Right ventricle myocardium superior (tissue), 1 donor: ENCODE results near the gene DCBLD1. TPM values are rescaled to one million over a fixed set of nuclear protein-coding genes. Genes with fewer than 3 reads are reported as not detected.
"Not testable (repeated sequence)": the region's sequence is repeated elsewhere in the genome, so short reads cannot be mapped to it uniquely, and the experiment has no call there.

Experiments used
- ATAC-seq: fragments of 200-7000 bp; cut with Tn5 transposase; one replicate; pipeline ENCODE4 v1.9.1; 2020; ENCODE audit warnings: mild to moderate bottlenecking; ENCODE audit not compliant: poor library complexity
- DNase-seq: peaks from one replicate; pipeline ENCODE4 v3.0.0-alpha.2; 2020
- intact Hi-C: fragments of 100-400 bp; cut with DNase I; formaldehyde crosslinking; loops from one replicate; pipeline ENCODE4 v1.11.2; 2022
- long read RNA-seq: library from polyadenylated mRNA; unstranded; transcript quantifications from one replicate; pipeline ENCODE4 v2.0.0, GENCODE V29; 2021
- total RNA-seq: library from RNA; stranded (reverse); fragmentation: NEBNext Ultra II Directional; extraction: Animal tissue kit (Norgen Biotek cat#: 25700); gene quantifications from one replicate; pipeline ENCODE4 v1.2.1, GENCODE V29; 2021
- donor health status: DM: no; HTN: yes; CAD: no; lungs with severe emphysema.

DCBLD1 gene
- 6.7 TPM for total RNA-seq
- long read RNA-seq, transcript DCBLD1-202 (15 exons, 3,626 nt) = major isoform, 16 of 29 reads
- long read RNA-seq, partial matches to known transcripts = 0 of 29 reads
- long read RNA-seq, other reads (novel, unspliced or antisense) = 11 of 29 reads

GRCh38 chr6:117482240-117483003 is at the start of gene DCBLD1:
TSS of gene DCBLD1 (plus strand) at chr6:117482674. CDS start at chr6:117482782, 108 bp downstream.
- intact Hi-C loops = no loop called here
- DNase-seq (peak; percentile 84), ATAC-seq (peak; percentile 94)

DNA sequence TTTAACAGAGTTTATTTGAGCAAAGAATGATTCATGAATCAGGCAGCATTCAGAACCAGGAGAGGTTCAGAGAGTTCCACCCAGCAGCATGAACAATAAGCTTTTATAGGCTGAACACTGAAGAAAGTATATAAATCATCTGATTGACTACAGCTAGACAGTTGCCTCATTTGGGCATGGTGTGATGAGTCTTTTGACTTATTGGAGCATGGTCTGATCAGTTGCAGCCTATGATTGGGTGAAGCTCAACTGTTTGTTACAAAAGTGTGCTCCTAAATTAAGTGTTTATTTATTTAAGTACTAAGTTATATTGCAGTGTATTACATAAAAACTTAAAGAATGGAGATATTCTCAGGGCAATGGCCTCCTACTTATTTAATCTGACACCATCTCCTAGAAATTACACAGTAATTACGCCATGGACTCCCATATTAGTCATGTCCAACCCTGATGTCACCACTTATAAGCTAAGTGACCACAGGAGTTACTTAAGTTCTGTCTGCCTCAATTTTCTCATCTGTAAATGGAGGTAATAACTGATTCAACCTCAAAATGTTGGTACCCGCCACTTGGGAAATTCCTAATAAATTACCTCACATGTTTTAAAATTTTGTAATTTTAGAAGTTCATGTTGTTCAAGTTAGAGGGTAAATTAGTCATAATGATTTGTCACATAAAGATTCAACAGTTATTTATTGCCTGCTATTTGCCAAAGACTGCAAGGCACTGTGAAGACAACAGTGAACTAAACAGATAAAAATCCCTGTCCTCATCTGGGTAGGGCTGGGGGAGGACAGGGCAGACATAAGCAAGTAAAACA is 41.6 kb upstream of the DCBLD1 start:
- DNase-seq (no peak), ATAC-seq (no peak)
- intact Hi-C loops = loop anchor here (10.0 kb wide), 1 partner anchor 86 kb away; no protein-coding TSS in a partner anchor

GRCh38 chr6:117441824-117442264 is 40.6 kb upstream of the DCBLD1 start:
- intact Hi-C loops = loop anchor here (10.0 kb wide), 1 partner anchor 87 kb away; no protein-coding TSS in a partner anchor
- no peak for DNase-seq
- ATAC-seq = no peak

DNA sequence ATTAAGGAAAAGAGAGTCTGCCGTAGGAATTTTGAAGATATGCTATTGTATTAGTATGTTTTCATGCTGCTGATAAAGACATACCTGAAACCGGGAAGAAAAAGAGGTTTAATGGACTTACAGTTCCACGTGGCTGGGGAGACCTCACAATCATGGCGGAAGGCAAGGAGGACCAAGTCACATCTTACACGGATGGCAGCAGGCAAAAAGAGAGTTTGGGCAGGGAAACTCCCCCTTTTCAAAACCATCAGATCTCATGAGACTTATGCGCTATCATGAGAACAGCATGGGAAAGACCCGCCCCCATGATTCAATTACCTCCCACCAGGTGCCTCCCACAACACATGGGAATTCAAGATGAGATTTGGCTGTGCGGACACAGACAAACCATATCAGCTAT is 40.2 kb upstream of the DCBLD1 start:
- intact Hi-C loops = loop anchor here (10.0 kb wide), 1 partner anchor 88 kb away; no protein-coding TSS in a partner anchor
- not testable (repeated sequence) for ATAC-seq, DNase-seq

GRCh38 chr6:117444600-117444999 is 37.9 kb upstream of the DCBLD1 start:
- intact Hi-C loops = loop anchor here (10.0 kb wide), 1 partner anchor 90 kb away; no protein-coding TSS in a partner anchor
- ATAC-seq (no peak), DNase-seq (no peak)

DNA sequence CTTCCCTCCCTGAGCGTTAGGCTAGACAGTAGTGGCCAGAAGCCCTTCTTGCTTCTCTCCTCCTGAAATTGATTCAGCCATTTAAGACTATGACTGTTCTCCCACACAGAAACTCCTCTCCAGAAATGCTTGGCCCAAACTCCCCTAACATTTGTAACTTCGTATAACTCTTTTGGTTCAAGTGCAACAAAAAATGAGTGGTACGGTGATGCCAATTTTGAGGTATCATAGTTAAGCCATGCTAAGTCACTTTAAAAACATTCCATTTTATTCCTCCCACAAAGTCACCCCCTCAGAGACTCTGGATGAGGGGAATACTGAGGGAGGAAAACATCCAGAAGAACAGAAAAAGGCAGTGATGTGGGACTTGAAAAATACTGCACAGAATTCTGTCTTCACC is 35.6 kb upstream of the DCBLD1 start:
- DNase-seq (no peak), ATAC-seq (no peak)
- intact Hi-C loops = loop anchor here (10.0 kb wide), 1 partner anchor 92 kb away; no protein-coding TSS in a partner anchor

GRCh38 chr6:117448011-117448410 is 34.5 kb upstream of the DCBLD1 start:
- intact Hi-C loops = loop anchor here (10.0 kb wide), 1 partner anchor 93 kb away; no protein-coding TSS in a partner anchor
- DNase-seq = no peak
- no peak for ATAC-seq

DNA sequence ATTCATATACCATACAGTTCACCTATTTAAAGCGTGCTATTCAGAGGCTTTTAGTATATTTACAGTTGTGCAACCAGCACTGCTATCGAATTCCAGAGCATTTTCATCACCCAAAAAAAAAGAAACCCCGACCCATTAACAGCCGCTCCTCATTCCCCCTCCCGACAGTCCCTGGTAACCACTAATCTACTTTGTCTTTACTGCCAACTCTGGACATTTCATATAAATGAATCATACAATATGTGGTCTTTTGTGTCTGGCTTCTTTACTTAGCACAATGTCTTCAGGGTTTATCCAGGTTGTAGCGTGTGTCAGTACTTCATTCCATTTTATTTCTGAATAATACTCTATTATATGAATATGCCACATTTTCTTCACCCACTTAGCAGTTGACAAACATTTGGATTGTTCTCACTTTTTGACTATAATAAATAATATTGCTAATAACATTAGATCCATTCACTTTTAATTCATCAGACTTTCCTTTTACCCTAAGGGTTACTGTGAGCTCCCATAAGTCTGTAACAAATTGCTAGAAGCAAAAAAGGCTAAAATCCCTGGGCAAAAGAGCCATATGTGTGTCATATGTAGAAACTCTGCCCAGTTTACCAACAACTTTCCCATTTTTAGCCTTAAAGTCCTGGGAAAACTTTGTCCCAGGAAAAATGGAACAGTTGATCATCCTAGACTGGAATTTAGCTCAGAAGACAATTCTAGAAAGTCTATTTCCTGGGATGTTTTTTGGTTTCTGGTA is 33.6 kb upstream of the DCBLD1 start:
- intact Hi-C loops = loop anchor here (10.0 kb wide), 1 partner anchor 94 kb away; no protein-coding TSS in a partner anchor
- DNase-seq (no peak), ATAC-seq (no peak)

GRCh38 chr6:117449549-117450439 is 32.7 kb upstream of the DCBLD1 start:
- intact Hi-C loops = loop anchor here (5.0 to 10.0 kb wide), 2 partner anchors 95 to 108 kb away; no protein-coding TSS in a partner anchor
- DNase-seq = no peak
- peak; percentile 43 for ATAC-seq

DNA sequence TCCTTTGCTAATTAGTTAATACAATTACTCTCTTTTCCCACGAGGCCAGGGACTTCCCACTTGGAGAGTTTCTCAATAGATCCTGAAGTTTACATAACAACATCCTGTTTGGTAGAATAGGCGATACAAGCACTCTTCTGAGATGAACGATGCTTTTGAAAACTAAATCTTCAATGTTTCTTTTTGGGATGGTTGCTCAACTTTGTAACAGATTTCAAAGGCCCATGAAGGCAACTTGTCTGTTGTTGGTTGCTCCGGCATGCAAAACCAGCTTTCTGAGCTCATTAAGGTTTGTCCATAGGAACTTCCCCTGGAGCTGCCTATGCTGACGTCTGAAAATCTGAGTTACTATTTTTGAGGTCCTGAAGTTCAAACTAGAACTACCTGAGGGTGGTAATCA is 30.8 kb upstream of the DCBLD1 start:
- intact Hi-C loops = loop anchor here (5.0 kb wide), 1 partner anchor 106 kb away; no protein-coding TSS in a partner anchor
- no peak for DNase-seq

DNA sequence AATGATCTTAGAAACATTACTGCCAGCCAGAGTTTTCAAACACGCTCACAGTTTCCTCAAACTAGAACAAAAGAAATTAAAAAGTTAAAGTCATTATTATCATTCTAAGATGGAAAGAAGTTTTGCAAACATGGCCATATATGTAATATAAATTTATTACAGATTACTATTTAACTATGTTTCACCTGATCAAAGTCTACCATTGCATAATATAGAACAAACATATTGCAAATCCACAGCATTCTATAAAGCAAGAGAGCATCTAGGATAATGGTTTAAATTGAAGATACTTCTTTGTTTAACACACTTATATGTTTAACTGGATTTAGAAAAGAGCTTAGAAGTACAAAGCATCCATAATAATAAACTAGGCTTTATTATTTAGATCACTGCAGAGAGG is 26.2 kb upstream of the DCBLD1 start:
- intact Hi-C loops = no loop called here

More for the DNA sequence above, 30.8 kb upstream of the DCBLD1 start:
- no peak for ATAC-seq

GRCh38 chr6:117456998-117457397 is 25.5 kb upstream of the DCBLD1 start:
- DNase-seq (no peak), ATAC-seq (no peak)
- intact Hi-C loops = no loop called here

More for the DNA sequence above, 26.2 kb upstream of the DCBLD1 start:
- ATAC-seq (no peak), DNase-seq (no peak)

- no peak for DNase-seq
- ATAC-seq = no peak
- intact Hi-C loops = no loop called here
Measured at GRCh38 chr6:117459204-117459944, 23.1 kb upstream of the DCBLD1 start.

DNA sequence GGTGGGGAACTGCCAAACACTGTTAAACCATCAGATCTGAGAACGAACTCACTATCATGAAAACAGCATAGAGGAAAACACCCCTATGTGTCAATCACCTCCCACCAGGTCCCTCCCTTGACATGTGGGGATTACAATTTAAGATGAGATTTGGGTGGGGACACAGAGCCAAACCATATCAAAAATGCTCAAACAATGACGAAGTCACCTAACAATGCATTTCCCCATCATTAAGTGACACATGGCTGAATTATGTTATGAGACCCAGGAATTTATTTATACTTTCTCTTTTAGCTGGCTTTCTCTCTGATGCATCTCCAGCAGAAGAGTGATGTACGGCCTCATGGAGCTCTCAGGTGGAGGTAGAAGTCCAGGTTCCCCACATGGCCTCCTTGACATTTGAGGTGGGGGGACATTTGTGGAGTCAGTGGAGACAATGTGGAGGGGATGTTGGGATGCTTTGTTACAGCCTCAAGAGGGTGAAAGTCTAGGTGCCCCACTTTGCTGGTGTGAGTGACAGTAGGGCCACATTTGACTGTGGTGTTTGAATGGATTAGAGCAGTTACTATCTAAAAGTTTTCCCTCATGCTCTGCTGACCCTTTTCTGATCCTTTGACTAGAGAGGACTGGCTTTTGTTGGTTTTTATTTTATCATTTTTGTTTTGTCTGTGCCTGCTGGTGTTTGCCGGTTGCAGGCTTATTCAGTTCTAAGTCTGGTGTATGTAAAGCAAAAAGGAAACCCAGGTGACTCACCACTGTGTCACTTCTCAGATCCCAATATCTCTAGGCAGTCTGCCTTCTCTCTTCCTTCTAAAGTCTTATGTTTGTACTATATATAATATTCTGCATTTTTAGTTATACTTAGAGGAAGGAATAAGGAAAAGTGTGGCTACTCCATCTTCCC is 18.5 kb upstream of the DCBLD1 start:
- intact Hi-C loops = no loop called here
- ATAC-seq = no peak
- DNase-seq = no peak

DNA sequence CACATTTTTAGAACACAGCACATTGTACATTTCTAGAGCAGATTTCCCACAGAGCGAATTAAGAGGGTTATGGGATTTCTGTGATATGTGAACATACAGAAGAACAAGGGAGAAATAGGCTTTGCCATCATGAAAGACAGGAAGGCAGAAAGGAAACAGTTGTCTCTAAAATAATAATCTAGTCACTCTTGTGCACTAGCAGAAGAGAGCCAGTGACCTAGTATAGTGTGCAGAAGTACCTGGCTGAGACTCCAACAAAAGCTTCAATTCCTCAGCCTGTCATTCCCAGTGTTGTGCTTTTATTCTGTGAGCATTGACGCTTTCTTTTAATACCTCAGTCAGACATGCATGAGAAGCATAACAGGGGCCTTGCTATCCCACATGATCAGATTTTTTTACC is 17.8 kb upstream of the DCBLD1 start:
- DNase-seq (no peak), ATAC-seq (no peak)
- intact Hi-C loops = no loop called here

DNA sequence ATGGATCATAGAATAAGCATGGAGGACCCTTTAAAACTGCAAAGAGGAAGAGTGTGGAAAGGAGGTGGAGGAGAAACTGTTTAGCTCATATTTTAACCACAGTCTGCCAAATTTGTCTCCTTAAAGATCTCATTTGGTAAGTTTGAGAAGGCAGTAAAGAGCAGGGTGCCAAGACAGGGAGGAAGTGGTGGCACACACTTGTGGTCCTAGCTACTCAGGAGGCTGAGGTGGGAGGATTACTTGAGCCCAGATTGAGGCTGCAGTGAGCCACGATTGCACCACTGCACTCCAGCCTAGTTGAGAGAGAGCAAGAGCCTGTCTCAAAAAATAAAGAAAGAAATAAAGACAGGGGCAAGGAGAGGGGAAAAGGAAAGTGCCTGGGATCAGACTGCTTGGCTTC is 16.8 kb upstream of the DCBLD1 start:
- DNase-seq (no peak), ATAC-seq (no peak)
- intact Hi-C loops = no loop called here
